Nephron progenitor cell (in vitro differentiated cells): ENCODE measurements around the gene SYNPO.

Experiments used
- DNase-seq: peaks from one replicate; pipeline ENCODE4 v3.0.0; 2021
- H3K27ac Mint-ChIP-seq: 2 replicates; pipeline ENCODE4 v1.8.0; 2021; ENCODE audit warnings: mild to moderate bottlenecking, moderate library complexity, mixed read lengths
- H3K27me3 Mint-ChIP-seq: 2 replicates; pipeline ENCODE4 v1.8.0; 2021; ENCODE audit warnings: mild to moderate bottlenecking, low read depth, mixed read lengths; ENCODE audit not compliant: poor library complexity
- H3K36me3 Mint-ChIP-seq: 2 replicates; pipeline ENCODE4 v1.8.0; 2021; ENCODE audit warnings: low read depth, mixed read lengths
- H3K4me1 Mint-ChIP-seq: 2 replicates; pipeline ENCODE4 v1.8.0; 2021; ENCODE audit warnings: mixed read lengths
- H3K4me3 Mint-ChIP-seq: 2 replicates; pipeline ENCODE4 v1.8.0; 2021; ENCODE audit warnings: mild to moderate bottlenecking, moderate library complexity, mixed read lengths
- H3K9me3 Mint-ChIP-seq: 2 replicates; pipeline ENCODE4 v1.8.0; 2021; ENCODE audit warnings: mild to moderate bottlenecking, moderate library complexity, mixed read lengths
- CTCF ChIP-seq: fragments of 200-600 bp; sonication (generic); IDR thresholded peaks from 2 replicates; pipeline ENCODE4 v1.5.0; 2021; ENCODE audit warnings: antibody characterized with exemption

Gene SYNPO

DNA sequence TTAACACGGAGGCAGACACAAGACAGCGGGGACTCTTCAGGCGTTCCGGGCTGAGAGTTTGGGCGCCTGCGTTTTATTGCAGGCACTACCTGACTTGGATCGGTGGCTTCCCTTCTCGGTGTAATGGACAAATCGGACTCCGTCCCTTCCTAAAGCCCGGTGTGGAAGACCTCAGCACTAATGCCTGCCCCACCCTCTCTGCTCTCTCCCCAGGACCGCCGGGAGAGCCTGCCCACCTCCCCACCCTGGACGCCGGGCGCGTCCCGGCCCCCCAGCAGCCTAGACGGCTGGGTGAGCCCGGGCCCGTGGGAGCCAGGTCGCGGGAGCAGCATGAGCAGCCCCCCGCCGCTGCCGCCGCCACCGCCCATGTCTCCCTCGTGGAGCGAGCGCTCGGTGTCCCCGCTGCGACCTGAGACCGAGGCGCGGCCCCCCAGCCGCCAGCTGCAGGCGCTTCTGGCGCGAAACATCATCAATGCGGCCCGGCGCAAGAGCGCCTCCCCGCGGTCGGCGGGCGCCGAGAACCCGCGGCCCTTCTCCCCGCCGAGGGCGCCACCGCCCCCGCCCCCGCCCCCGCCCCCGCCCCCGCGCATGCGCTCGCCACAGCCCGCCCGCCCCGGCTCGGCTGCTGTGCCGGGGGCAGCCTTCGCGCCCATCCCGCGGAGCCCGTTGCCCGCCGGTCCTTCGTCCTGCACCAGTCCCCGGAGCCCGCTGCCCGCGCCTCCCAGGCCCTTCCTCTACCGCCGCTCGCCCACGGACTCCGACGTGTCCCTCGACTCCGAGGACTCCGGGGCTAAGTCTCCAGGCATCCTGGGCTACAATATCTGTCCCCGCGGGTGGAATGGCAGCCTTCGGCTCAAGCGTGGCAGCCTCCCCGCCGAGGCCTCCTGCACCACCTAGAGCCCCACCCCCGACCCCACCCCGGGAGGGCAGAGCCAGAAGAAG is 16.0 kb downstream of the SYNPO start:
- peak; percentile 89 for DNase-seq
- Mint-ChIP-seq H3K27me3 (peaks cover 2% of the 10 kb centered on the region), H3K4me1 (peaks cover 71% of the 10 kb centered on the region), H3K27ac (no peak overlapping the region), H3K9me3 (no peaks in the 10 kb centered on the region), H3K36me3 (no peaks in the 10 kb centered on the region), H3K4me3 (peak overlapping the region; percentile 82)
- peak; percentile 51 for TF ChIP-seq CTCF

GRCh38 chr5:150658121-150658520 is 17.7 kb downstream of the SYNPO start:
- Mint-ChIP-seq H3K9me3 (no peaks in the 10 kb centered on the region), H3K27ac (no peak overlapping the region), H3K27me3 (peaks cover 12% of the 10 kb centered on the region), H3K4me3 (no peak overlapping the region), H3K4me1 (peaks cover 62% of the 10 kb centered on the region), H3K36me3 (no peaks in the 10 kb centered on the region)
- no peak for TF ChIP-seq CTCF
- DNase-seq, result no peak

- H3K27me3 Mint-ChIP-seq, result peaks cover 12% of the 10 kb centered on the region
- DNase-seq, result no peak
- peaks cover 57% of the 10 kb centered on the region for H3K4me1 Mint-ChIP-seq
- no peaks in the 10 kb centered on the region for H3K36me3 Mint-ChIP-seq
- no peaks in the 10 kb centered on the region for H3K9me3 Mint-ChIP-seq
- no peak overlapping the region for H3K4me3 Mint-ChIP-seq
- no peak overlapping the region for H3K27ac Mint-ChIP-seq
- TF ChIP-seq CTCF, result no peak
These were observed 18.3 kb downstream of the SYNPO start for GRCh38 chr5:150658699-150659265.

GRCh38 chr5:150659360-150660107 is 19.1 kb downstream of the SYNPO start:
- TF ChIP-seq CTCF, result no peak
- peak overlapping the region; percentile 55 for H3K4me3 Mint-ChIP-seq
- no peaks in the 10 kb centered on the region for H3K36me3 Mint-ChIP-seq
- peaks cover 12% of the 10 kb centered on the region for H3K27me3 Mint-ChIP-seq
- peak overlapping the region; percentile 92 for H3K27ac Mint-ChIP-seq
- no peaks in the 10 kb centered on the region for H3K9me3 Mint-ChIP-seq
- no peak for DNase-seq
- H3K4me1 Mint-ChIP-seq, result peaks cover 52% of the 10 kb centered on the region

GRCh38 chr5:150660108-150660831 is 19.8 kb downstream of the SYNPO start:
- H3K4me3 Mint-ChIP-seq, result peak overlapping the region; percentile 55
- no peaks in the 10 kb centered on the region for H3K36me3 Mint-ChIP-seq
- H3K4me1 Mint-ChIP-seq, result peaks cover 56% of the 10 kb centered on the region
- H3K27ac Mint-ChIP-seq, result peak overlapping the region; percentile 92
- no peak for TF ChIP-seq CTCF
- no peaks in the 10 kb centered on the region for H3K9me3 Mint-ChIP-seq
- DNase-seq, result no peak
- H3K27me3 Mint-ChIP-seq, result peaks cover 15% of the 10 kb centered on the region
